SU-DHL-6 (cell line): ENCODE measurements around the gene ARHGAP10.

ENCODE experiments used
- H2AFZ ChIP-seq: fragments of 200-600 bp; sonication (generic); 2 replicates; pipeline ENCODE4 v1.6.1; 2014; ENCODE audit warnings: low read depth, mild to moderate bottlenecking, moderate library complexity, mixed read lengths, antibody characterized with exemption, low read length; ENCODE audit not compliant: severe bottlenecking
- H3F3A ChIP-seq: fragments of 200-600 bp; shearing (Covaris generic); 2 replicates; pipeline ENCODE4 v1.6.0; 2016; ENCODE audit warnings: antibody characterized with exemption, mild to moderate bottlenecking; ENCODE audit not compliant: insufficient read depth
- H3K27ac ChIP-seq: fragments of 200-600 bp; sonication (generic); 2 replicates; pipeline ENCODE4 v1.5.1; 2016; ENCODE audit warnings: low read depth, mild to moderate bottlenecking, low read length, moderate library complexity, mixed read lengths
- H3K27me3 ChIP-seq: fragments of 200-600 bp; sonication (generic), shearing (Covaris generic); 2 replicates; pipeline ENCODE4 v1.6.0; 2014; ENCODE audit warnings: mild to moderate bottlenecking, low read length
- H3K36me3 ChIP-seq: fragments of 200-600 bp; sonication (generic); 2 replicates; pipeline ENCODE4 v1.6.1; 2014; ENCODE audit warnings: mild to moderate bottlenecking, low read length, mixed read lengths
- H3K4me2 ChIP-seq: fragments of 300-600, 200-600 bp; shearing (Covaris generic), sonication (generic); 2 replicates; pipeline ENCODE4 v1.6.0; 2014; ENCODE audit warnings: low read length, low read depth, mild to moderate bottlenecking; ENCODE audit not compliant: poor library complexity, severe bottlenecking
- H3K4me3 ChIP-seq: fragments of 200-600 bp; sonication (generic); 2 replicates; pipeline ENCODE4 v1.5.1; 2014; ENCODE audit warnings: antibody characterized with exemption, low read length, mild to moderate bottlenecking, mixed read lengths; ENCODE audit not compliant: insufficient read depth, poor library complexity, severe bottlenecking
- H3K79me2 ChIP-seq: fragments of 200-600 bp; sonication (generic); 2 replicates; pipeline ENCODE4 v1.6.1; 2014; ENCODE audit warnings: mild to moderate bottlenecking, low read length, moderate library complexity; ENCODE audit not compliant: insufficient read depth
- H3K9ac ChIP-seq: fragments of 200-600 bp; sonication (generic); 2 replicates; pipeline ENCODE4 v1.7.0; 2014; ENCODE audit warnings: mild to moderate bottlenecking, low read length
- H3K9me2 ChIP-seq: fragments of 200-600 bp; sonication (generic); replicated peaks from 2 replicates; pipeline ENCODE4 v1.6.1; 2014; ENCODE audit warnings: low read length; ENCODE audit not compliant: insufficient read depth
- H3K9me3 ChIP-seq: fragments of 200-600 bp; sonication (generic); 2 replicates; pipeline ENCODE4 v1.6.1; 2014; ENCODE audit warnings: low read length, mixed read lengths; ENCODE audit not compliant: insufficient read depth
- H4K20me1 ChIP-seq: fragments of 200-600 bp; sonication (generic); 2 replicates; pipeline ENCODE4 v1.6.1; 2014; ENCODE audit warnings: low read depth, mild to moderate bottlenecking, antibody characterized with exemption, low read length, moderate library complexity, mixed read lengths
- CTCF ChIP-seq: fragments of 200-600 bp; sonication (generic); IDR thresholded peaks from one replicate; pipeline ENCODE4 v1.5.1; 2017; ENCODE audit warnings: antibody characterized with exemption, mild to moderate bottlenecking, low read length, moderate library complexity; ENCODE audit not compliant: insufficient read depth, poor library complexity, severe bottlenecking
- EZH2phosphoT487 ChIP-seq: fragments of 200-600 bp; sonication (generic), shearing (Covaris generic); conservative IDR thresholded peaks from 2 replicates; pipeline ENCODE4 v1.6.1; 2018; ENCODE audit warnings: mild to moderate bottlenecking, antibody characterized with exemption, low read length, moderate library complexity, mixed read lengths

The ARHGAP10 gene

GRCh38 chr4:148017801-148018200 is 285.9 kb downstream of the ARHGAP10 start:
- Histone ChIP-seq H2AFZ (no peak overlapping the region), H3K4me2 (no peak overlapping the region), H3K9me2 (no peaks in the 10 kb centered on the region), H3K27ac (no peak overlapping the region), H3K9ac (no peak overlapping the region), H3K4me3 (no peak overlapping the region), H3K9me3 (no peaks in the 10 kb centered on the region), H3F3A (no peaks in the 10 kb centered on the region), H3K27me3 (no peaks in the 10 kb centered on the region), H4K20me1 (no peaks in the 10 kb centered on the region), H3K36me3 (no peaks in the 10 kb centered on the region), H3K79me2 (no peaks in the 10 kb centered on the region)
- TF ChIP-seq CTCF, result no peak
- TF ChIP-seq EZH2phosphoT487, result no peak

DNA sequence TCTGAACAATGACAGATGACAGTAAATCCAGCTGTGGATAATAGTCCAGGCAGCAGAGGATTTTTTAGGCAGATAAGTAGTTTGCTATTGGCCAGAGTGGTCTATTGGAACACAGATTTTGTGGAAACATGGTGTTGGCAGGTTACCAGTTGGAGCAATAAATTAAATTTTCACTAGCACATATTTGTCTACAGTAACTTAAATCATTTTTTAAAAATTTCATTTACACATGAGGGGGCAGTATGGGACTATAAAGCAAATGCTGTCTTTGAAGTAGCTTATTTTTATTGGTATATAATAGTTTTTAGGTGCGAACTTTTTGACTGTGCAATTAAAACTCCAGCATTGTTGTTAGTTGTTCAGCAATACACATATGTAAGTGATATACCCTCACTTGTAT is 289.8 kb downstream of the ARHGAP10 start:
- H3K4me2 ChIP-seq, result no peak overlapping the region
- H3K4me3 ChIP-seq, result no peak overlapping the region
- H3K9ac ChIP-seq, result no peak overlapping the region
- no peaks in the 10 kb centered on the region for H3K79me2 ChIP-seq
- H3K27ac ChIP-seq, result no peak overlapping the region
- no peaks in the 10 kb centered on the region for H4K20me1 ChIP-seq
- H3K27me3 ChIP-seq, result no peaks in the 10 kb centered on the region
- TF ChIP-seq CTCF, result no peak
- H3K36me3 ChIP-seq, result no peaks in the 10 kb centered on the region
- H3F3A ChIP-seq, result no peaks in the 10 kb centered on the region
- H2AFZ ChIP-seq, result no peak overlapping the region
- no peaks in the 10 kb centered on the region for H3K9me3 ChIP-seq
- no peaks in the 10 kb centered on the region for H3K9me2 ChIP-seq

DNA sequence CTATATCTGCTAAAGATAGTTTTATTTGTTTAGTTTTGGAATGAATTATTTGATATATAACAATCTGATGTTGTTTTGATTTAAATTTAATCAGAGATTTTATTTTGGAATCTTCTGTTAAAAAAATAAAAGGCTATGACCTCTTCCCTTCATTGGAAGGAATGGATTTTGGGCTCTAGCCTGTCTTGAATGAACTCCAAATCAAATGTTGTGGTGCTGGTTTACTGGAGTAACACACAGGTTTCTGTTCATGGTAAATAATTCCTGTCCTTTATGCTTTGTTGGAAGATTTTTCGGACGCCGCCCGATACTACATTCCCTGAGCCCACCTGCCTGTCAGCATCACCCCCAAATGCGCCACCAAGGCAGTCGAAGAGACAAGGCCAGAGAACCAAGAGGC is 291.1 kb downstream of the ARHGAP10 start:
- no peak overlapping the region for H3K9ac ChIP-seq
- H3K9me3 ChIP-seq, result no peaks in the 10 kb centered on the region
- no peaks in the 10 kb centered on the region for H3K27me3 ChIP-seq
- no peak for TF ChIP-seq EZH2phosphoT487
- no peak for TF ChIP-seq CTCF
- no peak overlapping the region for H3K27ac ChIP-seq
- no peak overlapping the region for H3K4me2 ChIP-seq
- H3F3A ChIP-seq, result no peaks in the 10 kb centered on the region
- H3K79me2 ChIP-seq, result no peaks in the 10 kb centered on the region
- no peaks in the 10 kb centered on the region for H4K20me1 ChIP-seq
- H3K4me3 ChIP-seq, result no peak overlapping the region
- H3K9me2 ChIP-seq, result no peaks in the 10 kb centered on the region
- H3K36me3 ChIP-seq, result no peaks in the 10 kb centered on the region
- H2AFZ ChIP-seq, result no peak overlapping the region
